ENCODE measurements around the gene FGFRL1. TPM values are rescaled to one million over a fixed set of nuclear protein-coding genes. Genes with fewer than 3 reads are reported as not detected.
"Not testable (repeated sequence)": the region's sequence is repeated elsewhere in the genome, so short reads cannot be mapped to it uniquely, and the experiment has no call there.

The FGFRL1 gene
- total RNA-seq, 1 donor from 2014 or later = 15.5 TPM

- Mint-ChIP-seq H3K4me3 (peak overlapping the region; percentile 33), H3K36me3 (ENCODE audit: low read depth) (no peaks in the 10 kb centered on the region), H3K27ac (no peak overlapping the region), H3K4me1 (ENCODE audit: low read depth) (no peaks in the 10 kb centered on the region), H3K9me3 (no peaks in the 10 kb centered on the region), H3K27me3 (ENCODE audit: insufficient read depth) (no peaks in the 10 kb centered on the region)
- DNase-seq (ENCODE audit: low spot score) = no peak
- intact Hi-C loops (cut with micrococcal nuclease) = loop anchor here (5.0 kb wide), 1 partner anchor 377 kb away; the partner anchor contains the start of gene UVSSA
These were observed 41.2 kb upstream of the FGFRL1 start for GRCh38 chr4:970046-970745.

GRCh38 chr4:970854-971520, 40.4 kb upstream of the FGFRL1 start:
- intact Hi-C loops (cut with micrococcal nuclease) = loop anchor here (5.0 kb wide), 1 partner anchor 376 kb away; the partner anchor contains the start of gene UVSSA
- H3K4me3 Mint-ChIP-seq = no peak overlapping the region
- no peaks in the 10 kb centered on the region for H3K27me3 Mint-ChIP-seq (ENCODE audit: insufficient read depth)
- no peaks in the 10 kb centered on the region for H3K36me3 Mint-ChIP-seq (ENCODE audit: low read depth)
- no peak for DNase-seq (ENCODE audit: low spot score)
- no peak overlapping the region for H3K27ac Mint-ChIP-seq
- no peaks in the 10 kb centered on the region for H3K4me1 Mint-ChIP-seq (ENCODE audit: low read depth)
- H3K9me3 Mint-ChIP-seq = no peaks in the 10 kb centered on the region

GRCh38 chr4:971666-972500, 39.5 kb upstream of the FGFRL1 start:
- no peak for DNase-seq (ENCODE audit: low spot score)
- Mint-ChIP-seq H3K4me1 (ENCODE audit: low read depth) (no peaks in the 10 kb centered on the region), H3K27ac (no peak overlapping the region), H3K27me3 (ENCODE audit: insufficient read depth) (no peaks in the 10 kb centered on the region), H3K4me3 (peak overlapping the region; percentile 7), H3K9me3 (no peaks in the 10 kb centered on the region), H3K36me3 (ENCODE audit: low read depth) (no peaks in the 10 kb centered on the region)
- intact Hi-C loops (cut with micrococcal nuclease) = loop anchor here (5.0 kb wide), 1 partner anchor 375 kb away; the partner anchor contains the start of gene UVSSA

GRCh38 chr4:972651-973424, 38.6 kb upstream of the FGFRL1 start:
- Mint-ChIP-seq H3K4me3 (peak overlapping the region; percentile 51), H3K4me1 (ENCODE audit: low read depth) (no peaks in the 10 kb centered on the region), H3K27me3 (ENCODE audit: insufficient read depth) (no peaks in the 10 kb centered on the region)

GRCh38 chr4:973431-974397, 37.7 kb upstream of the FGFRL1 start, which contains the start of gene DGKQ:
Gene DGKQ, minus strand, starts transcription at chr4:973569. Its CDS starts 87 bp downstream, at chr4:973482.
- intact Hi-C loops (cut with micrococcal nuclease) = loop anchor here (1.0 to 5.0 kb wide), 7 partner anchors 12 to 374 kb away; partner anchors contain the start of genes GAK, PCGF3, TMEM175 and UVSSA
- no peak within 1 kb of the TSS for H3K27ac Mint-ChIP-seq
- no peaks in the 10 kb centered on the region for H3K27me3 Mint-ChIP-seq (ENCODE audit: insufficient read depth)
- H3K36me3 Mint-ChIP-seq (ENCODE audit: low read depth) = no peaks in the 10 kb centered on the region
- DNase-seq (ENCODE audit: low spot score) = peak; percentile 80
- H3K4me1 Mint-ChIP-seq (ENCODE audit: low read depth) = no peaks in the 10 kb centered on the region
- H3K4me3 Mint-ChIP-seq = peak within 1 kb of the TSS; percentile 51
- no peaks in the 10 kb centered on the region for H3K9me3 Mint-ChIP-seq

More at GRCh38 chr4:972651-973424, 38.6 kb upstream of the FGFRL1 start:
- peak; percentile 46 for DNase-seq (ENCODE audit: low spot score)
- Mint-ChIP-seq H3K9me3 (no peaks in the 10 kb centered on the region), H3K36me3 (ENCODE audit: low read depth) (no peaks in the 10 kb centered on the region), H3K27ac (no peak overlapping the region)
- intact Hi-C loops (cut with micrococcal nuclease) = loop anchor here (1.0 to 5.0 kb wide), 7 partner anchors 12 to 374 kb away; partner anchors contain the start of genes GAK, PCGF3, TMEM175 and UVSSA

- no peak overlapping the region for H3K4me3 Mint-ChIP-seq
- H3K27ac Mint-ChIP-seq = no peak overlapping the region
- no peaks in the 10 kb centered on the region for H3K36me3 Mint-ChIP-seq (ENCODE audit: low read depth)
- intact Hi-C loops (cut with micrococcal nuclease) = loop anchor here (5.0 kb wide), 1 partner anchor 373 kb away; the partner anchor contains the start of gene UVSSA
- H3K4me1 Mint-ChIP-seq (ENCODE audit: low read depth) = no peaks in the 10 kb centered on the region
- no peaks in the 10 kb centered on the region for H3K9me3 Mint-ChIP-seq
- H3K27me3 Mint-ChIP-seq (ENCODE audit: insufficient read depth) = no peaks in the 10 kb centered on the region
- DNase-seq (ENCODE audit: low spot score) = no peak
These were observed 36.8 kb upstream of the FGFRL1 start for GRCh38 chr4:974668-975067.

GRCh38 chr4:976016-976415, 35.4 kb upstream of the FGFRL1 start:
- DNase-seq (ENCODE audit: low spot score); H3K27ac Mint-ChIP-seq; H3K4me3 Mint-ChIP-seq; H3K27me3 Mint-ChIP-seq (ENCODE audit: insufficient read depth); H3K9me3 Mint-ChIP-seq; intact Hi-C loops (cut with micrococcal nuclease); H3K36me3 Mint-ChIP-seq (ENCODE audit: low read depth); H3K4me1 Mint-ChIP-seq (ENCODE audit: low read depth): not testable (repeated sequence)

- Mint-ChIP-seq H3K4me1 (ENCODE audit: low read depth) (no peaks in the 10 kb centered on the region), H3K36me3 (ENCODE audit: low read depth) (no peaks in the 10 kb centered on the region), H3K4me3 (no peak overlapping the region), H3K27ac (no peak overlapping the region), H3K9me3 (no peaks in the 10 kb centered on the region), H3K27me3 (ENCODE audit: insufficient read depth) (no peaks in the 10 kb centered on the region)
- intact Hi-C loops (cut with micrococcal nuclease) = no loop called here
- no peak for DNase-seq (ENCODE audit: low spot score)
These were observed 32.3 kb upstream of the FGFRL1 start for GRCh38 chr4:978957-979701.

GRCh38 chr4:982291-982690, 29.1 kb upstream of the FGFRL1 start:
- DNase-seq (ENCODE audit: low spot score) = no peak
- H3K36me3 Mint-ChIP-seq (ENCODE audit: low read depth) = no peaks in the 10 kb centered on the region
- intact Hi-C loops (cut with micrococcal nuclease) = loop anchor here (10.0 kb wide), 1 partner anchor 737 kb away; no protein-coding TSS in a partner anchor
- no peaks in the 10 kb centered on the region for H3K9me3 Mint-ChIP-seq
- no peak overlapping the region for H3K27ac Mint-ChIP-seq
- no peaks in the 10 kb centered on the region for H3K27me3 Mint-ChIP-seq (ENCODE audit: insufficient read depth)
- H3K4me1 Mint-ChIP-seq (ENCODE audit: low read depth) = peaks cover 17% of the 10 kb centered on the region
- no peak overlapping the region for H3K4me3 Mint-ChIP-seq

- H3K27ac Mint-ChIP-seq = no peak overlapping the region
- H3K9me3 Mint-ChIP-seq = no peaks in the 10 kb centered on the region
- intact Hi-C loops (cut with micrococcal nuclease) = loop anchor here (10.0 kb wide), 1 partner anchor 738 kb away; no protein-coding TSS in a partner anchor
- H3K4me3 Mint-ChIP-seq = no peak overlapping the region
- H3K36me3 Mint-ChIP-seq (ENCODE audit: low read depth) = no peaks in the 10 kb centered on the region
- DNase-seq (ENCODE audit: low spot score) = no peak
- H3K27me3 Mint-ChIP-seq (ENCODE audit: insufficient read depth) = no peaks in the 10 kb centered on the region
- H3K4me1 Mint-ChIP-seq (ENCODE audit: low read depth) = peaks cover 17% of the 10 kb centered on the region
These were observed 28.6 kb upstream of the FGFRL1 start for GRCh38 chr4:982814-983213.

Data from activated T-helper 1 cell treated with anti-CD3 and anti-CD28 coated beads, Interleukin-12 subunit alpha, Interleukin-12 subunit beta, Interleukin-2, Interleukin-4 antibody, amounts not matched to agents 30 ng/mL and 10 ng/mL and 1 ng/mL, durations not matched to agents 14 hours and 24 hours and 36 hours (primary cell).